ENCODE data around the gene KIFAP3.

DNA sequence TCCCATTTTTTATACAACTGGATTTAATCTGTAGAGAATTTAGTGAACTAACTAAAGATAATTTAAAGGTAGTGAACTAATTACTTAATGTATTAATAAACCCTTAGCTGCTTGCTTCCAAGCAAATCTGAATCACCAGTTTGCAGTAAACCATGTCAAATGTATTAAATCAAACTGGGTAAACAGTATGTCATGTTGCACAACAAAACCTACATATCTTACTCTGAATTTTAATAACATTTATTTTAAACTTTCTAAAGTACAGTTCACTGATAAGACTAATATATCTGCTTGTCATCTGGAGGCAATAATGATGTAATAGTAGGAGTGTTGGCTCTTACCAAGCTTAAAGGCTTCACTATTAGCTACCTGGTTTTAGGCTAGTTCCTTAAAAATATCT lies 128.3 kb downstream of the KIFAP3 start:
- TF ChIP-seq, protein P1, sequence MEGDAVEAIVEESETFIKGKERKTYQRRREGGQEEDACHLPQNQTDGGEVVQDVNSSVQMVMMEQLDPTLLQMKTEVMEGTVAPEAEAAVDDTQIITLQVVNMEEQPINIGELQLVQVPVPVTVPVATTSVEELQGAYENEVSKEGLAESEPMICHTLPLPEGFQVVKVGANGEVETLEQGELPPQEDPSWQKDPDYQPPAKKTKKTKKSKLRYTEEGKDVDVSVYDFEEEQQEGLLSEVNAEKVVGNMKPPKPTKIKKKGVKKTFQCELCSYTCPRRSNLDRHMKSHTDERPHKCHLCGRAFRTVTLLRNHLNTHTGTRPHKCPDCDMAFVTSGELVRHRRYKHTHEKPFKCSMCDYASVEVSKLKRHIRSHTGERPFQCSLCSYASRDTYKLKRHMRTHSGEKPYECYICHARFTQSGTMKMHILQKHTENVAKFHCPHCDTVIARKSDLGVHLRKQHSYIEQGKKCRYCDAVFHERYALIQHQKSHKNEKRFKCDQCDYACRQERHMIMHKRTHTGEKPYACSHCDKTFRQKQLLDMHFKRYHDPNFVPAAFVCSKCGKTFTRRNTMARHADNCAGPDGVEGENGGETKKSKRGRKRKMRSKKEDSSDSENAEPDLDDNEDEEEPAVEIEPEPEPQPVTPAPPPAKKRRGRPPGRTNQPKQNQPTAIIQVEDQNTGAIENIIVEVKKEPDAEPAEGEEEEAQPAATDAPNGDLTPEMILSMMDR (IDR thresholded peaks at IDR 0.05; ENCODE audit: insufficient read depth, low read length) = no peak
- TF ChIP-seq, protein P2, sequence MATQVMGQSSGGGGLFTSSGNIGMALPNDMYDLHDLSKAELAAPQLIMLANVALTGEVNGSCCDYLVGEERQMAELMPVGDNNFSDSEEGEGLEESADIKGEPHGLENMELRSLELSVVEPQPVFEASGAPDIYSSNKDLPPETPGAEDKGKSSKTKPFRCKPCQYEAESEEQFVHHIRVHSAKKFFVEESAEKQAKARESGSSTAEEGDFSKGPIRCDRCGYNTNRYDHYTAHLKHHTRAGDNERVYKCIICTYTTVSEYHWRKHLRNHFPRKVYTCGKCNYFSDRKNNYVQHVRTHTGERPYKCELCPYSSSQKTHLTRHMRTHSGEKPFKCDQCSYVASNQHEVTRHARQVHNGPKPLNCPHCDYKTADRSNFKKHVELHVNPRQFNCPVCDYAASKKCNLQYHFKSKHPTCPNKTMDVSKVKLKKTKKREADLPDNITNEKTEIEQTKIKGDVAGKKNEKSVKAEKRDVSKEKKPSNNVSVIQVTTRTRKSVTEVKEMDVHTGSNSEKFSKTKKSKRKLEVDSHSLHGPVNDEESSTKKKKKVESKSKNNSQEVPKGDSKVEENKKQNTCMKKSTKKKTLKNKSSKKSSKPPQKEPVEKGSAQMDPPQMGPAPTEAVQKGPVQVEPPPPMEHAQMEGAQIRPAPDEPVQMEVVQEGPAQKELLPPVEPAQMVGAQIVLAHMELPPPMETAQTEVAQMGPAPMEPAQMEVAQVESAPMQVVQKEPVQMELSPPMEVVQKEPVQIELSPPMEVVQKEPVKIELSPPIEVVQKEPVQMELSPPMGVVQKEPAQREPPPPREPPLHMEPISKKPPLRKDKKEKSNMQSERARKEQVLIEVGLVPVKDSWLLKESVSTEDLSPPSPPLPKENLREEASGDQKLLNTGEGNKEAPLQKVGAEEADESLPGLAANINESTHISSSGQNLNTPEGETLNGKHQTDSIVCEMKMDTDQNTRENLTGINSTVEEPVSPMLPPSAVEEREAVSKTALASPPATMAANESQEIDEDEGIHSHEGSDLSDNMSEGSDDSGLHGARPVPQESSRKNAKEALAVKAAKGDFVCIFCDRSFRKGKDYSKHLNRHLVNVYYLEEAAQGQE (IDR thresholded peaks at IDR 0.05; ENCODE audit: insufficient replicate concordance, low read depth) = no peak
- TF ChIP-seq POLR2AphosphoS5 (IDR thresholded peaks at IDR 0.05; ENCODE audit: low read depth) (no peak), SPI1 (IDR thresholded peaks at IDR 0.05; ENCODE audit: borderline replicate concordance, low read depth) (no peak), GABPA (IDR thresholded peaks at IDR 0.05; ENCODE audit: low read depth) (no peak)

Measured in HL-60 (cell line).